GM21390 (cell line): ENCODE results near the gene COQ9.
"Not testable (repeated sequence)": the region's sequence is repeated elsewhere in the genome, so short reads cannot be mapped to it uniquely, and the experiment has no call there.

Experiments used
- ATAC-seq: cut with Tn5 transposase; IDR thresholded peaks from one replicate; pipeline ENCODE4 v1.9.1; 2021; ENCODE audit not compliant: unreplicated experiment

Gene COQ9

DNA sequence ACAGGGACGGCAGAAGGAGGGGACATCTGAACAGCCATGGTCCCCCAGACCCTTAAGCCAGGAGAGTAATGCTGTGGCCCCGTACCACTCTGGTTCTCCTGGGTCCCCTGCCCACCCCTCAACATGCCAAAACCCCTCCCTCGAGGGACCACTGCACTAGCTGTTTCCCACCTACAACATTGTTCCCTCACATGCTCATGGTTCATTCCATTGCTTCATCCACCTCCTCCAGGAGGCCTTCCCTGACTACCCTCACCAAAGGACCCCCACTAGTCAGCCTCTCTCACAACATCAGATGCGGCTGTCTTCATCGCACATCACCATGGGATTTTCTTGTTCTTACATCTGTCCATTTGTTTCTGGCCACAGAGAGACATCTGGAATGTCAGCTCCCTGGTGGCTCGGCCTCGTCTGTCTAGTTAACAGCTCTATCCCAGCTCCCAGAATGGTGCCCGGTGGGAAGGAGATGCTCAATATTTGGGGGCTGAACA lies 37.3 kb downstream of the COQ9 start:
- no peak for ATAC-seq

- no peak for ATAC-seq
Observed at GRCh38 chr16:57485091-57485915, 38.0 kb downstream of the COQ9 start.

DNA sequence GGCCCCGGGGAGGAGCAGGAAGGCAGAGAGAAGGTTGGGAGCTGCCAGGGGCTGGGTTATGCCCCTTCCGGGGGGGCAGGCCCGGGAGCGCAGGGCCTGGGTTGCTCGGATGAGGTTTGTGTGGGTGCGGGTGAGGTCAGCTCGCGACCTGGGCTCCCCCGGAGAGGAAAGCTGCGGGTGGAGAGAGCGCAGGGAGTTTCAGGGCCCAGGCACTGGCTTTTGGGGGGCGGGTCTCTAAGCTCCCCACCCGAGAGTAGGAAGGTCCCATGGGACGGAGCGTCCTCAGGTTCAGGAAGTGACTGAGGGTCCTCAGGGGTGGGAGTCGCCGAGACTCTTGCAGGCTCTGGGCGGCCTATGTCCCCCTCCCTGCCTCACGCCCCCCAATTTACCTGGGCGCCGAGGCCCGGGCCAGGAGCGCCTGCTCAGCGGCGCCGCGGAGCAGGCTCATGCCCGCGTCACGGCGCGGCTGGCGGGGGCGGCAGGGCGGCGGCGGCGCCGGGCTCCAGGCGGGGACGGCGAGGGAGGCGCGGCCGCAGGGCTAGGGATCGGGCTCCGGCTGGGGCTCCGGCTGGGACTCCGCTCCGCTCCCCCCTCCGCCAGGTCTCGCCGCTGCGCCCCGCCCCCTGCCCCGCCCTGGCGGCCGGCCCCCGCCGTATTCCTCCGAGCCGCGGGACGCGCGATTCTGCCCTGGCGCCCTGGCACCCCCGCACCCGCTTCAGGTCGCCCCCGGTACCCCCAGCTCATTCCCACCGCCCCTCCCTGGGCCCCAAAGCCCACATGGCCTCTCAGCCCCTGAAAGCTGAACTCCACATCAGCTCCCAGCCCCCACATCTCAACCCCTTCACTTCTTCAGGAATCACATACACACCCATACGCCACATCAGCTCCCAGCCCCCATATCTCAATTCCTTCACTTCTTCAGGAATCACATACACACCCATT lies 38.9 kb downstream of the COQ9 start, which contains the start of gene DOK4:
DOK4 (minus strand) TSS at position 578 of the 942 bp plus-strand sequence. CDS start 6,986 bp downstream, outside the sequence.
- peak; percentile 92 for ATAC-seq

GRCh38 chr16:57486858-57487834 lies 39.9 kb downstream of the COQ9 start:
- no peak for ATAC-seq

GRCh38 chr16:57489229-57489628 lies 42.0 kb downstream of the COQ9 start:
- no peak for ATAC-seq

GRCh38 chr16:57493767-57494166 lies 46.5 kb downstream of the COQ9 start:
- ATAC-seq = no peak

DNA sequence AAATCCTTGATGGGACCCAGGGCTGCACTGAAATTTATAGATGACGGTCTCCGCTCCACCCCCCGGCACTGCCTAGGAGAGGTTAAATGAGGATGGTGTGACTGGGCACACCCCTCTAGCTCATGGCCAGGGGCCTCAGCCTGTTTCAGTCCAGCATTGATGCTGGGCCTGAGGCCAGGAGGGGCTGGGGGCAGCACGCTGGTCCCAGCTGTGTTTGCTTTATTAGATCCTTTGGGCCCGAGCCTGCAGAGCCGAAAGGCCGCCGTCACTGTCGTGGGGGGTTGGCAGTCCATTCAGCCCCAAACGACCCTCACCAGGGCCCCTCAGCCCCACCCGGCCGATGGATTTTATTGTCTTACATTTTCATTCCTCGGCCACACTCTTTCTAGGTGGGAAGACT lies 49.8 kb downstream of the COQ9 start:
- no peak for ATAC-seq

GRCh38 chr16:57498031-57498430 lies 50.8 kb downstream of the COQ9 start:
- ATAC-seq = no peak

DNA sequence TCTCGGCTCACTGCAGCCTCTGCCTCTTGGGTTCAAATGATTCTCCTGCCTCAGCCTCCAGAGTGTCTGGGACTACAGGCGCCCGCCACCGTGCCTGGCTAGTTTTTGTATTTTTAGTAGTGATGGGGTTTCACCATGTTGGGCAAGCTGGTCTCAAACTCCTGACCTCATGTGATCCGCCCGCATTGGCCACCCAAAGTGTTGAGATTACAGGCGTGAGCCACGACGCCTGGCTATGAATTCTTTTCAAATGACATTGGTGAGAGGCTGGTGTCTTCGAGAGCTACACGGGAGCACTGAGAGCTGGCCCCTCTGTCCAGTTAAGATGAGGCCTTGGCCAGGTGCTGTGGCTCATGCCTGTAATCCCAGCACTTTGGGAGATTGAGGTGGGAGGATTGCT lies 52.7 kb downstream of the COQ9 start:
- not testable (repeated sequence) for ATAC-seq

- no peak for ATAC-seq
Observed at GRCh38 chr16:57500578-57501111, 53.4 kb downstream of the COQ9 start.

DNA sequence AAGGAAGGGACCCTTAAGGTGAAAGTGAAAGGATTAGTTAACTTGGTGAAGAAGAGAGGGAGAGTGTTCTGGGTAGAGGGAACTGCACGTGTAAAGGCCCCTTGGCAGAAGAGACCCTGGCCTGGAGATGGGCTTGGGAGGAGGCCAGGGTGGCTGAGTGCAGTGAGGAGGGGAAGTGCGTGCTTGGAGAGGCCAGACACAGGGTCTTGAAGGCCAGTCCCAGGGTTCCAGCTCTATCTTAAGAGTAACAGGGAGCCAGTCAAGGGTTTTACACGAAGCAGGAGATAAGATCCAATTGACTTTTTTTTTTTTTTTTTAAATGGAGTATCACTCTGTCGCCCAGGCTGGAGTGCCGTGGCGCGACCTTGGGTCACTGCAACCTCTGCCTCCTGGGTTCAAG lies 54.2 kb downstream of the COQ9 start:
- ATAC-seq = no peak

DNA sequence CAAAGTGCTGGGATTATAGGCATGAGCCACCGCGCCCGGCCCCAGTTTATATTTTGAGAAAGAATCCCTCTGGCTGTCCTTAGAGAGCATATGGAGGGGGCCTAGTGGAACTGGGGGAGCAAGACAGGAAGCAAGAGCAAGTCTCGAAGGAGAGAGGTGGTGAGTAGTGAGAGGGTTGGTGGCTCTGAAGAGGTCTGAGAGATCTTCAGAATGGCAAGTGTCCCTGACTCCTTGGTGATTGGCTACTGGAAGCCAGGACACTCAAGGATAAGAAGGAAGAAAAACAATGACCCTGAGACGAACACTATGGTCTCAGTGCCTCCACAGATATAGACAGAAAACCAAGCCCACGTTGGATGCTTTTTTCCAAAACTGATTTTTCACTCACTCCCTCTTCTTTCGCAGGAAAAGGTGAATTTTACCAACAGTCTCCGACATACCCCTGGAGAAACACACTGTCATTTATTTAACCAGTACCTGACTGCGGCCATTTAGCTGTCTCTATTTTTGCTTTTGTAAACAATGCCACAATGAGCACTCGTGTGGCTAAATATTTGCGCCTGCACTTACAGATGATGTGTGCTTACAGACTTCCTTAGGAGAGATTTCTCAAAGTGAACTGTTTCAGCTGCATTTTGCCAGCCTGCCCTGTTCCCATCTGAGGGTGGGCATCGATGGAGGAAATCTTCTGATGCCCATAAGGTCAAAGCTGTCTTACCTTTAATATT lies 54.9 kb downstream of the COQ9 start:
- no peak for ATAC-seq

DNA sequence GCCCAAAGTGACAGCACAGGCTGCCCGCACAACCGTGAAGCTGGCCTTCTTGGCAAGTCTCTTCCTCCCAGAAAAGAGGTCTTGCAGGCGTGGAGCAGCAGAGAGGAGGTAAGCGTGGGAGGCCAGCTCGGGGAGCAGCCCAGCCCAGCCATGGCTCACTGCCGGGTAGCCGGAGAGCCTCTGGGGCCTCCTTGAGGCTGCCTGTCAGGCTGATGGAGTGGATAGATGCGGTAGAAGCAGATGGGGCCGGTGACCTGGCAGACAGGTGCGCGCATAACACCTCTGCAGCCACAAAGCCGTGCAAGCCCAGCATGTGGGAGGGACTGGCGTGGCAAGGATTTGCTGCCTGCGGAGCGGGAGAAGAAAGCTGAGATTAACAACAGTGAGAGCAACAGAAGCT lies 56.1 kb downstream of the COQ9 start:
- no peak for ATAC-seq

GRCh38 chr16:57504001-57504400 lies 56.7 kb downstream of the COQ9 start:
- no peak for ATAC-seq

- no peak for ATAC-seq
Observed at GRCh38 chr16:57504491-57504890, 57.2 kb downstream of the COQ9 start.

DNA sequence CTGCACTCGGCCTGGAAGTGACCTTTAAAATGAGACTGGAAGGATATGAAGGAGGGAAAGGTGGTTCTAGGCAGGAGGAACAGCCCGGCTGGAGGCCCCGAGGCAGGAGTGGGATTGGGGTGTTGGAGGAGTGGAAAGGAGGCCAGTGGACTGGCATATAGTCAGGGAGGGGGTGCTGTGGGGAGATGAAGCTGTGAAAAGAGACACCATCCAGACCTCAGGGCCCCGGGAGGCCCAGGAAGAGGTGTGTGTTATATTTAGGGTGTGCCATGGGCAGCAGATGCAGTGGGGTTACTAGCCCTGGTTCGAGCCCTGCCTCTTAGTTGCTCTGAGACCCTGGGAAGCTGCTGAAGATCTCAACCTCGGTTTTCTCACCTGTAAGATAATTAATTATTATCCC lies 57.9 kb downstream of the COQ9 start:
- no peak for ATAC-seq

DNA sequence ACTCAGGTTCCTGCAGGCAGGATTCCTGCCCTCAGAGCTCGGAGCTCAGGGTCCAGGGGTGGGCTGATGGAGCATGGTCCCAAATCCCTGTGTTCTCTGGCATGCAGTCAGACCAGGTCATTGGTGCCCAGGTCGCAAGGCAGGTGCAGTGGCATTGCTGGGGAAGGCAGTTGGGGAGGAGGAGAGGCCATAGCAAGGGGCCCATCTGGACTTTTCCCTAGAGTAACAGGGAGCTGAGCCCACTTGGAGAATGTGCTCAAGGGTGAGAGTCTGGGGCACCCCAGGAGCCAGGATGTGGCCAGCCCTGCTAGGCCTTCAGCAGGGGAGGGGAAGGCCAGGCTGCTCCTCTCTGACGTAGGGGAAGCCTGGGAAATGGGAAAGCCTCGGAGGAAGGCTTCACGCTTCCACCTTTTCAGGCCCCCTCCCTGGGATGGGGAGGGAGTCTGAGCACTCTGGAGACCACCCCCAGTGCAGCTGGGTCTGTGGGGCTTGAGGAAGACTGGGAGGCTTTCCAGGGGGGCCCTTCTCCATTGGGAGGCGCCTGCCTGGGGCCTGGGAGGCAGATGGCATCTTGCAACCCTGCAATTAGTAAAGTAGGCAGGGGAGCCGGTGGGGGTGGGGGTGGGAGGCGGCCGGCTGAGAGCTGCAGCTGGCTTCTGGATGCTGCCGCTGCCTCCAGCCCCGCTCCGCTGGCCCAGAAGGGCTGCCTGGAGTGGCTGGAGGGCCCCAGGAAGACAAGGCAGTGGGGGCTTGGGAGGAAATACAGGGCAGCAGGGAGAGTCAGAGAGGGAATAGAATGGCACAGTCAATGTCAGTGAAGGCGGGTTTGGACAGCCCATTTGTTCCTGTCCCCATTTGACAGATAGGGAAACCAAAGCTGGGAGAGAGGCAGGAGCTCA lies 60.1 kb downstream of the COQ9 start:
- ATAC-seq = no peak

GRCh38 chr16:57508035-57508425 lies 60.8 kb downstream of the COQ9 start:
- no peak for ATAC-seq
